Testis (tissue), 2 donors: ENCODE results near the gene ABCC8.

Experiments used
- CTCF ChIP-seq, 3 experiments: fragments of 450-650 bp in 2 of 3; fragments of 200-600 bp in 1 of 3; sonication (generic) in 1 of 3; IDR thresholded peaks; one replicate each; pipeline ENCODE4 v1.5.1; 2016 to 2019; ENCODE audit warnings: antibody characterized with exemption in 3 of 3, mild to moderate bottlenecking in 2 of 3, moderate library complexity in 1 of 3
- POLR2A ChIP-seq: fragments of 450-650 bp; IDR thresholded peaks from one replicate; pipeline ENCODE4 v1.6.1; 2017; ENCODE audit warnings: antibody characterized with exemption, mild to moderate bottlenecking, moderate library complexity

DNA sequence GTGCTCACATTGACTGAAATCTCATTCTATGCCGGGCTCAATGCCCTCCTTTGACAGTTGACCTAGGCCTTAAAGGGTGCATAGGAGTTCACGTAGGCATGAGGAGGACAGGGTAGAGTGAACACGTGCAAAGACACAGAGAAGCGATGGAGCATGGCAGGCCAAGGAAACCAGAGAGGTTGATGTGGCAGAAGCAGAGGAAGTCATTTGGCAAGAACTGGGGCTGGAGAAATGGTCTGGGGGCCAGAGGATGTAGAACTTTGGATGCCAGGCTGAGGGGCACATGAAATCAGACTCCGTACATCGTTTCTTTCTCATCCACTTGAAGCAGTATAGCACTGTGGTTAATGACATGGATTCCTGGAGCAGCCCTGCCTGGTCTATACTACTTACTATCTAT, 13.6 kb upstream of the ABCC8 start:
- TF ChIP-seq CTCF (IDR thresholded peaks at IDR 0.05) (no peak), POLR2A (no peak)
